KMS-11 (cell line): ENCODE data around the gene AIRE.

Source experiments
- H2AFZ ChIP-seq: fragments of 200-600 bp; sonication (generic); 2 replicates; pipeline ENCODE4 v1.6.1; 2016; ENCODE audit warnings: antibody characterized with exemption, mixed run types, low read depth
- H3K27ac ChIP-seq: fragments of 200-600 bp; sonication (generic); 2 replicates; pipeline ENCODE4 v1.6.1; 2016; ENCODE audit warnings: mild to moderate bottlenecking, mixed run types
- H3K27me3 ChIP-seq: fragments of 200-600 bp; sonication (generic); 2 replicates; pipeline ENCODE4 v1.6.1; 2017; ENCODE audit warnings: mild to moderate bottlenecking, low read depth, mixed run types, moderate library complexity; ENCODE audit not compliant: insufficient read depth
- H3K36me3 ChIP-seq: fragments of 200-600 bp; sonication (generic); 2 replicates; pipeline ENCODE4 v1.6.1; 2017; ENCODE audit warnings: mild to moderate bottlenecking, mixed run types; ENCODE audit not compliant: insufficient read depth
- H3K4me1 ChIP-seq: fragments of 200-600 bp; sonication (generic); 2 replicates; pipeline ENCODE4 v1.6.1; 2016; ENCODE audit warnings: mild to moderate bottlenecking, low read depth, mixed run types; ENCODE audit not compliant: poor library complexity, severe bottlenecking
- H3K4me2 ChIP-seq: fragments of 200-600 bp; sonication (generic); 2 replicates; pipeline ENCODE4 v1.7.0; 2016; ENCODE audit warnings: mild to moderate bottlenecking, mixed run types
- H3K4me3 ChIP-seq: fragments of 200-600 bp; sonication (generic); IDR thresholded peaks from 2 replicates; pipeline ENCODE4 v1.6.1; 2017; ENCODE audit warnings: low read depth, low read length, mixed read lengths; ENCODE audit not compliant: insufficient read depth
- H3K79me2 ChIP-seq: fragments of 200-600 bp; sonication (generic); 2 replicates; pipeline ENCODE4 v1.6.1; 2016; ENCODE audit warnings: low read depth, mixed run types; ENCODE audit not compliant: insufficient read depth
- H3K9ac ChIP-seq: fragments of 200-600 bp; sonication (generic); 2 replicates; pipeline ENCODE4 v1.6.1; 2016; ENCODE audit warnings: mild to moderate bottlenecking, mixed run types
- H4K20me1 ChIP-seq: fragments of 200-600 bp; sonication (generic); 2 replicates; pipeline ENCODE4 v1.6.1; 2016; ENCODE audit warnings: mild to moderate bottlenecking, mixed run types; ENCODE audit not compliant: insufficient read depth
- TF ChIP-seq, protein P1 (sequence below): fragments of 200-600 bp; sonication (generic); conservative IDR thresholded peaks from 2 replicates; pipeline ENCODE4 v1.6.1; 2017; ENCODE audit warnings: low read depth, mild to moderate bottlenecking, antibody characterized with exemption, low read length, moderate library complexity, mixed read lengths

AIRE gene

DNA sequence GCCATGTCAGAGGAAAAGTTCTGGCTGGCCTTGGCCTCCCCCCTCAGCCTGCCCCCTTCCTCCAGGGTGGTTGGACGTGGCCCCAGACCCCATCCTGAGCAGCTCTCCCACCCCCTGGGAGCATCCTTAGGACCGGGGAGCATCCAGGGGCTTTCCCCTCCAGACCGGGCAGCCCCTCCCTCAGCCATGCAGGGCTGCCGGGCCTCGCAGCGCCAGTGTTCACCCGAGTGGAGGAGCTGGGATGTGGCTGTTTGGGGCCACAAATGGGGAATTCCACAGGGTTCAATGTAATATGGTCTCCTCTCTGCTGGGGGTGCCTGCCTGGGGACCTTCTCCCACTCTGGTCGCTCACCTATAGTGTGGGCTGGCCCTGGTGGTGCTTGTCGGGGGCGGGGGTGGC lies 10.0 kb downstream of the AIRE start:
- TF ChIP-seq, protein P1, sequence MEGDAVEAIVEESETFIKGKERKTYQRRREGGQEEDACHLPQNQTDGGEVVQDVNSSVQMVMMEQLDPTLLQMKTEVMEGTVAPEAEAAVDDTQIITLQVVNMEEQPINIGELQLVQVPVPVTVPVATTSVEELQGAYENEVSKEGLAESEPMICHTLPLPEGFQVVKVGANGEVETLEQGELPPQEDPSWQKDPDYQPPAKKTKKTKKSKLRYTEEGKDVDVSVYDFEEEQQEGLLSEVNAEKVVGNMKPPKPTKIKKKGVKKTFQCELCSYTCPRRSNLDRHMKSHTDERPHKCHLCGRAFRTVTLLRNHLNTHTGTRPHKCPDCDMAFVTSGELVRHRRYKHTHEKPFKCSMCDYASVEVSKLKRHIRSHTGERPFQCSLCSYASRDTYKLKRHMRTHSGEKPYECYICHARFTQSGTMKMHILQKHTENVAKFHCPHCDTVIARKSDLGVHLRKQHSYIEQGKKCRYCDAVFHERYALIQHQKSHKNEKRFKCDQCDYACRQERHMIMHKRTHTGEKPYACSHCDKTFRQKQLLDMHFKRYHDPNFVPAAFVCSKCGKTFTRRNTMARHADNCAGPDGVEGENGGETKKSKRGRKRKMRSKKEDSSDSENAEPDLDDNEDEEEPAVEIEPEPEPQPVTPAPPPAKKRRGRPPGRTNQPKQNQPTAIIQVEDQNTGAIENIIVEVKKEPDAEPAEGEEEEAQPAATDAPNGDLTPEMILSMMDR = no peak

DNA sequence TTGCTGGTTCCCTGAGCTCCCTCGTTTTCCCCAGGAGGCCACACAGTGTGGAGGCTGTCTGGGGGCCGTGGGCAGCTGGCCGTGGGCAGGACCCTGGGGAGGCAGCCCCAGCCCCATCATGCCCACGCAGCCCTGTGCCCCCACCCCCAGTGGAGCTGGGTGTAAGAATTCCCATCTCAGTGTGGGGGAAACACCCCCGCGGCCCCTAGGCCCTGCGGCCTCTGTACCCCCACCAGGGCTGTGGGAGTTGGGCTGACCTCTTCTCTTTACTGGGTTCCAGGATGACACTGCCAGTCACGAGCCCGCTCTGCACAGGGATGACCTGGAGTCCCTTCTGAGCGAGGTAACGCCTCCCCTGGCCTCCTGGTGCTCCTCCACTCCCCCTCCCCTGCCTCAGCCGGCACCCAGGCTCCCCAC lies 10.4 kb downstream of the AIRE start:
- peaks cover 40% of the 10 kb centered on the region for H3K4me1 ChIP-seq
- no peak overlapping the region for H3K4me2 ChIP-seq
- TF ChIP-seq, protein P1 = no peak

More for the DNA sequence above, 10.0 kb downstream of the AIRE start:
- Histone ChIP-seq H3K79me2 (peaks cover 4% of the 10 kb centered on the region), H3K4me2 (no peak overlapping the region), H3K27me3 (peaks cover 19% of the 10 kb centered on the region), H3K4me3 (no peak overlapping the region), H2AFZ (no peak overlapping the region), H3K36me3 (no peaks in the 10 kb centered on the region), H3K9ac (no peak overlapping the region), H4K20me1 (no peaks in the 10 kb centered on the region), H3K4me1 (peaks cover 39% of the 10 kb centered on the region), H3K27ac (no peak overlapping the region)

DNA sequence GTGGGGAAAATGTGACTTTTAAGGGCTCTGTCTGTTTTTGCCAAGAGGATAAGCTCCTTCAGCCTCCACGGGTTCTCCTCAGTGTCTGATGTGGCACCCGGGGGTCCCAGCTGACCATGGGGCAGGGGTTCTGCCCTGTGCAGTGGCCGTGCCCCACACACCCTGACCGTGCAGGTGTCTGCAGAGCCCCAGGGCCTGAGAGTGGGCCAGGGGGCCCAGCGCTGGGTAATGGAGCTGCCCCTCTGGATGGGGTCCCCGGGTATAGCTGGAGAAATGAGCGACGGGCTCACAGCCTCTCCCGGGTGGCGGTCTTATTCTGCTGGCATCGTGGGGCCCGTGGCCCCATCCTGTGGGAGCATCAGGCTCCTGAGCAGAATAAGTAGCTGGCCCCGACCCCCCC lies 11.2 kb downstream of the AIRE start:
- Histone ChIP-seq H3K27me3 (peaks cover 9% of the 10 kb centered on the region; the same call in 1 of the 2 replicates), H3K36me3 (no peaks in the 10 kb centered on the region), H4K20me1 (no peaks in the 10 kb centered on the region), H2AFZ (no peak overlapping the region), H3K27ac (no peak overlapping the region), H3K4me2 (no peak overlapping the region), H3K9ac (no peak overlapping the region), H3K4me1 (peaks cover 48% of the 10 kb centered on the region), H3K4me3 (no peak overlapping the region), H3K79me2 (peaks cover 17% of the 10 kb centered on the region)
- TF ChIP-seq, protein P1 = no peak

More for the DNA sequence above, 10.4 kb downstream of the AIRE start:
- Histone ChIP-seq H3K79me2 (peaks cover 9% of the 10 kb centered on the region), H3K27ac (no peak overlapping the region), H4K20me1 (no peaks in the 10 kb centered on the region), H3K9ac (no peak overlapping the region), H2AFZ (no peak overlapping the region), H3K27me3 (peaks cover 14% of the 10 kb centered on the region), H3K36me3 (no peaks in the 10 kb centered on the region), H3K4me3 (no peak overlapping the region)

DNA sequence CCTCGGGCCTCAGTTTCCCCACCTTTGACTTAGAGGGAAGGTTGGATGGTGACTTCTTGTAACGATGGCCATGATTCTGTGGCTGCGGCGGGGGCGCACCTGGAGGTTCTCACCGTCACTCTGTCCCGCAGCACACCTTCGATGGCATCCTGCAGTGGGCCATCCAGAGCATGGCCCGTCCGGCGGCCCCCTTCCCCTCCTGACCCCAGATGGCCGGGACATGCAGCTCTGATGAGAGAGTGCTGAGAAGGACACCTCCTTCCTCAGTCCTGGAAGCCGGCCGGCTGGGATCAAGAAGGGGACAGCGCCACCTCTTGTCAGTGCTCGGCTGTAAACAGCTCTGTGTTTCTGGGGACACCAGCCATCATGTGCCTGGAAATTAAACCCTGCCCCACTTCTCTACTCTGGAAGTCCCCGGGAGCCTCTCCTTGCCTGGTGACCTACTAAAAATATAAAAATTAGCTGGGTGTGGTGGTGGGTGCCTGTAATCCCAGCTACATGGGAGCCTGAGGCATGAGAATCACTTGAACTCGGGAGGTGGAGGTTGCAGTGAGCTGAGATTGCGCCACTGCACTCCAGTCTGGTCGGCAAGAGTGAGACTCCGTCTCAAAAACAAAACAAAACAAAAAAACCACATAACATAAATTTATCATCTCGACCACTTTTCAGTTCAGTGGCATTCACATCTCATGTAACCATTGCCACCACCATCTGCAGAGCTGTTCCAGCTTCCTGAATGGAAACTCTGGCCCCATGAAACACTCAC lies 12.0 kb downstream of the AIRE start:
- TF ChIP-seq, protein P1 = peak; percentile 81
- Histone ChIP-seq H3K36me3 (no peaks in the 10 kb centered on the region), H4K20me1 (no peaks in the 10 kb centered on the region), H3K9ac (peak overlapping the region; percentile 29; the same call in 1 of the 2 replicates), H3K27me3 (peaks cover 3% of the 10 kb centered on the region; the same call in 1 of the 2 replicates), H3K4me1 (peaks cover 52% of the 10 kb centered on the region), H3K27ac (peak overlapping the region; percentile 88), H3K4me3 (no peak overlapping the region), H3K79me2 (peaks cover 25% of the 10 kb centered on the region), H3K4me2 (peak overlapping the region; percentile 40), H2AFZ (peak overlapping the region; percentile 48; the same call in 1 of the 2 replicates)
